H1 (cell line): ENCODE results near the gene NEK10. TPM values are rescaled to one million over a fixed set of nuclear protein-coding genes. Genes with fewer than 3 reads are reported as not detected.

ENCODE experiments used
- JUN ChIP-seq: IDR thresholded peaks from 2 replicates; pipeline ENCODE4 v1.6.1; 2011; ENCODE audit warnings: low read depth, mild to moderate bottlenecking, improper control_type of control experiment, low read length
- polyA plus RNA-seq, 7 experiments: library from polyadenylated mRNA; depleted of rRNA in 3 of 7; stranded (reverse) in 5 of 7; unstranded in 2 of 7; fragments of >200 nt in 5 of 7; fragments of 200-250 nt in 2 of 7; gene quantifications; 1 replicate in 5 of 7; 2 replicates in 1 of 7; 4 replicates in 1 of 7; pipeline versions ENCODE4 v1.2.1 to v1.2.3, GENCODE V29; 2011 to 2013; ENCODE audit warnings: missing spikeins in 2 of 7, mixed read lengths in 2 of 7
- total RNA-seq: library from RNA; stranded (reverse); fragmentation: NEBNext Ultra II Directional; extraction: Animal tissue kit (Norgen Biotek cat#: 25700); gene quantifications from 2 replicates; pipeline ENCODE4 v1.2.1, GENCODE V29; 2021
- TF ChIP-seq, protein P1 (sequence below): fragments of 300-600 bp; sonication (generic); IDR thresholded peaks from 2 replicates; pipeline ENCODE4 v1.7.1; 2012; ENCODE audit warnings: low read length, moderate library complexity, mild to moderate bottlenecking, inconsistent platforms; ENCODE audit not compliant: insufficient replicate concordance

Gene NEK10
- total and polyA plus RNA-seq, 2 of the 8 experiments (the other 6 are each of a cell fraction or from before 2014, with no cell fraction given): 0.18 to 0.50 TPM

DNA sequence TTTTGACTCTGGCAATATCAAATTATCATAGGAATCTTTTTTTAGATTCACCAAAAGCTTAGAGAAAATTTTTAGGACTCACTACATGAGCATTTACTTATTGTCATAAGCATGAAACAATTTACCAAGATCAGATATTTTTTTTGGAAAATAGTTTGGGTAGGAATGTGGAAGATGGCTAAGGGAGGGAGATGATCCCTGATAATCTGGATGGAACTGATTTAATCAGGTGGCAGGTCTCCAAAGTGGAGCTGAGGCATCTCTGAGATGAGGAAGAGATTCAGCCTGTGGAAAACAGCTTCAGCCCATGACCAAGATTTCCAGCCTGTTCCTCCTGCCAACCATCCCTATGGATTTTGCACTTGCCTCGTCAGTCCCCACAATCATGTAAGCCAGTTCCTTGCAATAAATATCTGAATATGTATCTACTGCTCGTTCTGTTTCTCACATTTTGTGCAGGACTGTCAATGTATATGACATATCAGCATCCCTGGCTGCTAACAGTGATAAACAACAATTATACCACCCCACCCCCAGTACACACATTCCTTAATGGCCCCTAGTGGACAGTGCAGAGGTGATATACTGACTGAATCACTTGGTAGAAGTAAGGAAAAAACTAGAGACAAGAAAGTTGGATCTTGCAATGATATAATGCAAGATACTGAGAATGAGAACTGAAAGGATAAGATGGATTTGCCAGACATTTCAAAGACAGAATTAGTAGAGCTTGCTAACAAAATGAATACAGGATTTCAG lies 183.8 kb downstream of the NEK10 start (continued):
- TF ChIP-seq, protein P1, sequence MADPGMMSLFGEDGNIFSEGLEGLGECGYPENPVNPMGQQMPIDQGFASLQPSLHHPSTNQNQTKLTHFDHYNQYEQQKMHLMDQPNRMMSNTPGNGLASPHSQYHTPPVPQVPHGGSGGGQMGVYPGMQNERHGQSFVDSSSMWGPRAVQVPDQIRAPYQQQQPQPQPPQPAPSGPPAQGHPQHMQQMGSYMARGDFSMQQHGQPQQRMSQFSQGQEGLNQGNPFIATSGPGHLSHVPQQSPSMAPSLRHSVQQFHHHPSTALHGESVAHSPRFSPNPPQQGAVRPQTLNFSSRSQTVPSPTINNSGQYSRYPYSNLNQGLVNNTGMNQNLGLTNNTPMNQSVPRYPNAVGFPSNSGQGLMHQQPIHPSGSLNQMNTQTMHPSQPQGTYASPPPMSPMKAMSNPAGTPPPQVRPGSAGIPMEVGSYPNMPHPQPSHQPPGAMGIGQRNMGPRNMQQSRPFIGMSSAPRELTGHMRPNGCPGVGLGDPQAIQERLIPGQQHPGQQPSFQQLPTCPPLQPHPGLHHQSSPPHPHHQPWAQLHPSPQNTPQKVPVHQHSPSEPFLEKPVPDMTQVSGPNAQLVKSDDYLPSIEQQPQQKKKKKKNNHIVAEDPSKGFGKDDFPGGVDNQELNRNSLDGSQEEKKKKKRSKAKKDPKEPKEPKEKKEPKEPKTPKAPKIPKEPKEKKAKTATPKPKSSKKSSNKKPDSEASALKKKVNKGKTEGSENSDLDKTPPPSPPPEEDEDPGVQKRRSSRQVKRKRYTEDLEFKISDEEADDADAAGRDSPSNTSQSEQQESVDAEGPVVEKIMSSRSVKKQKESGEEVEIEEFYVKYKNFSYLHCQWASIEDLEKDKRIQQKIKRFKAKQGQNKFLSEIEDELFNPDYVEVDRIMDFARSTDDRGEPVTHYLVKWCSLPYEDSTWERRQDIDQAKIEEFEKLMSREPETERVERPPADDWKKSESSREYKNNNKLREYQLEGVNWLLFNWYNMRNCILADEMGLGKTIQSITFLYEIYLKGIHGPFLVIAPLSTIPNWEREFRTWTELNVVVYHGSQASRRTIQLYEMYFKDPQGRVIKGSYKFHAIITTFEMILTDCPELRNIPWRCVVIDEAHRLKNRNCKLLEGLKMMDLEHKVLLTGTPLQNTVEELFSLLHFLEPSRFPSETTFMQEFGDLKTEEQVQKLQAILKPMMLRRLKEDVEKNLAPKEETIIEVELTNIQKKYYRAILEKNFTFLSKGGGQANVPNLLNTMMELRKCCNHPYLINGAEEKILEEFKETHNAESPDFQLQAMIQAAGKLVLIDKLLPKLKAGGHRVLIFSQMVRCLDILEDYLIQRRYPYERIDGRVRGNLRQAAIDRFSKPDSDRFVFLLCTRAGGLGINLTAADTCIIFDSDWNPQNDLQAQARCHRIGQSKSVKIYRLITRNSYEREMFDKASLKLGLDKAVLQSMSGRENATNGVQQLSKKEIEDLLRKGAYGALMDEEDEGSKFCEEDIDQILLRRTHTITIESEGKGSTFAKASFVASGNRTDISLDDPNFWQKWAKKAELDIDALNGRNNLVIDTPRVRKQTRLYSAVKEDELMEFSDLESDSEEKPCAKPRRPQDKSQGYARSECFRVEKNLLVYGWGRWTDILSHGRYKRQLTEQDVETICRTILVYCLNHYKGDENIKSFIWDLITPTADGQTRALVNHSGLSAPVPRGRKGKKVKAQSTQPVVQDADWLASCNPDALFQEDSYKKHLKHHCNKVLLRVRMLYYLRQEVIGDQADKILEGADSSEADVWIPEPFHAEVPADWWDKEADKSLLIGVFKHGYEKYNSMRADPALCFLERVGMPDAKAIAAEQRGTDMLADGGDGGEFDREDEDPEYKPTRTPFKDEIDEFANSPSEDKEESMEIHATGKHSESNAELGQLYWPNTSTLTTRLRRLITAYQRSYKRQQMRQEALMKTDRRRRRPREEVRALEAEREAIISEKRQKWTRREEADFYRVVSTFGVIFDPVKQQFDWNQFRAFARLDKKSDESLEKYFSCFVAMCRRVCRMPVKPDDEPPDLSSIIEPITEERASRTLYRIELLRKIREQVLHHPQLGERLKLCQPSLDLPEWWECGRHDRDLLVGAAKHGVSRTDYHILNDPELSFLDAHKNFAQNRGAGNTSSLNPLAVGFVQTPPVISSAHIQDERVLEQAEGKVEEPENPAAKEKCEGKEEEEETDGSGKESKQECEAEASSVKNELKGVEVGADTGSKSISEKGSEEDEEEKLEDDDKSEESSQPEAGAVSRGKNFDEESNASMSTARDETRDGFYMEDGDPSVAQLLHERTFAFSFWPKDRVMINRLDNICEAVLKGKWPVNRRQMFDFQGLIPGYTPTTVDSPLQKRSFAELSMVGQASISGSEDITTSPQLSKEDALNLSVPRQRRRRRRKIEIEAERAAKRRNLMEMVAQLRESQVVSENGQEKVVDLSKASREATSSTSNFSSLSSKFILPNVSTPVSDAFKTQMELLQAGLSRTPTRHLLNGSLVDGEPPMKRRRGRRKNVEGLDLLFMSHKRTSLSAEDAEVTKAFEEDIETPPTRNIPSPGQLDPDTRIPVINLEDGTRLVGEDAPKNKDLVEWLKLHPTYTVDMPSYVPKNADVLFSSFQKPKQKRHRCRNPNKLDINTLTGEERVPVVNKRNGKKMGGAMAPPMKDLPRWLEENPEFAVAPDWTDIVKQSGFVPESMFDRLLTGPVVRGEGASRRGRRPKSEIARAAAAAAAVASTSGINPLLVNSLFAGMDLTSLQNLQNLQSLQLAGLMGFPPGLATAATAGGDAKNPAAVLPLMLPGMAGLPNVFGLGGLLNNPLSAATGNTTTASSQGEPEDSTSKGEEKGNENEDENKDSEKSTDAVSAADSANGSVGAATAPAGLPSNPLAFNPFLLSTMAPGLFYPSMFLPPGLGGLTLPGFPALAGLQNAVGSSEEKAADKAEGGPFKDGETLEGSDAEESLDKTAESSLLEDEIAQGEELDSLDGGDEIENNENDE: no peak
- no peak for TF ChIP-seq JUN
